Stimulated activated naive CD4-positive, alpha-beta T cell treated with Interleukin-2 at 50 U/mL for 16 hours (primary cell): Measurements from ENCODE around the gene ARAP2.

ENCODE experiments used
- DNase-seq: peaks from one replicate; lab custom pipeline; 2025; lab: John Stamatoyannopoulos, UW

Gene ARAP2

DNA sequence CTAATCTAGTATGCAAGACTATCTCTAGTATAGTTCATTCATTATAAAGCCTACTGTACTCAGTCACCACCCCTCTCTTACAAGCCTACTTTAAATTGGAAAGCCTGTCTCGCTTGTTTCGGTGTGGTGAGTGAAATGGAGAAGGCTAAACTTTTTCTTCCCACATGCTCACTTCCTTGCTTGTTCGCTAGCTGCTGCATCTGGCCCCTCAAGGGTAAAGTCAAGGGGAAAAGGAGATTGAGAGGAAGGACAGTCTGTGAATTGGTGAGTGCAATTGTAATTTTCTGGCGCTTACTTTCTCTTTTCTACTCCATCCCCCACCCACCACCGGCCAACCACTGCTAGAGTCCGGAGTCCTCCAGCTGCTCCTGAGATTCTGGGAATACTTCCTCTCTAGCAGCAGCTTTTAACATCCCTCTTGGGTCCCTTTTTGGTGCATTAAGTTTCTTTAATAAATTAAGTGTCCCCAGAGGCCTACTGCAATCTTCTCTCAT is 12.1 kb upstream of the ARAP2 start:
- DNase-seq = no peak

DNA sequence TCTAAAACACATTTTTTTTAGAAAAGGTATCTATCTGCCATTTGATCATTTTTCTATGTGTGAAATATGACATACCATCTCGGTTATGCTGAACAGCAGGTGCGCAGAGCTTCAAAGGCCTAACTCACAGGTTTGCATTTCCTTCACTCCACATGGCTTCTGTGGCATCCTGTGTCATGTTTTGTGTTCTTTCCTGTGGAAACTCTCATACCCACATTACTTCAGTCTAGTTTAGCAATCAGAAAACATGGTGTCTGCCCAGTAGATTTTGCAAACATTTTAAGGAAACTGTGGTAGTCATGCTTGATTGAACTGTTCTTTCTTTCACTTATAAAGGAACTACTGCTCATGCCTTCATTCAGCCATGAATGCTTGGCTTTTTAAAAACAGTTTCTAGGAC is 11.3 kb upstream of the ARAP2 start:
- DNase-seq = peak; percentile 45

DNA sequence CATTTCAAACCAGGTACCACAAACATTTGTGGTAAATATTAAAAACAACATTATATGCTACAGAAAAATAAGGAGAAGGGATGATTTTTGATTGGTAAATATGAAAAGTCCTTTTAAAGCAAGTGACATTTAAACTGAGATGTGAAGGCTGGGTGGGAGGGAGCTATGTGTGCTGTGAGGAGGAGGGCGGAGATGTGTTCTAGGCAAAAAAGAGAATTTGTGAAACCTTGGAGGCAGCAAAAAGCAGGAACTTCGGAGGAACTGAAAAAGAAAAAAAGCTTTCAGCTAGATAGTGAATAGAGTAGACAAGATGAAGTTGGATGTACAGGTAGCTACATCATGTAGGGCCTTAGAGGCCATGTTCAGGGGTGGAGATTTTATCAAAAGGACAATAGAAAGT is 10.1 kb upstream of the ARAP2 start:
- no peak for DNase-seq

DNA sequence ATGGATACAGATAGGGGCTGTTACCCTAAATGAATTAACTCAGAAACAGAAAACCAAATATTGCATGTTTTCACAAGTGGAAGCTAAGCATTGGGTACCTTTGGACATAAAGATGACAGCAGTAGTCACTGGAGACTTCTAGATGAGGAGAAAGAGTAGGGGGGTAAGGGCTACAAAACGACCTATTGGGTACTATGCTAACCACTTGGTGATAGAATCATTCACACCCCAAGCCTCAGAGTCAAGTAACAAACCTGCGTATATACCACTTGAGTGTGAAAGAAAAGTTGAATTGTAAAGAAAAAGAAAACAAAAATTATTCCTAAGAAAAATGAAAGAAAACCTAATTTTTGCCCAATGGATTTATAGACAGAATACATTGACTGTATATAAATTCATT is 7.7 kb upstream of the ARAP2 start:
- no peak for DNase-seq

DNA sequence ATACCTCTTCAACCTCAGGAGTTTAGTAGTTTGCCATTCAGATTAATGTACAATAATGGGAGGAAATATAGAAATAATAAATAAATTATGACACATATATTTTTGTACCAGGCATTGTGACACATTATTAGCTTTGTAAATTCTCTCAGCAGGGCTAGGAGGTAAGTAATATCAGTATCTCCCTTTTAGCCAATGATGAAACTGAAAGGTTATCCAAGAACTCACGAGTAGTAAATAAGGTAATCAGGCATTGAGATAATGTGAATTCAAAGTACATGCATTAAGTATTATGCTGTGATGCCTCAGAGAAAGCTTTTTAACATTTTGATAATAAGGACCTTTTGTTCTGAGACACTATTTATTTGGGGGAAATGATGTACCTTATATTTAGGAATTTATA is 5.3 kb upstream of the ARAP2 start:
- no peak for DNase-seq

DNA sequence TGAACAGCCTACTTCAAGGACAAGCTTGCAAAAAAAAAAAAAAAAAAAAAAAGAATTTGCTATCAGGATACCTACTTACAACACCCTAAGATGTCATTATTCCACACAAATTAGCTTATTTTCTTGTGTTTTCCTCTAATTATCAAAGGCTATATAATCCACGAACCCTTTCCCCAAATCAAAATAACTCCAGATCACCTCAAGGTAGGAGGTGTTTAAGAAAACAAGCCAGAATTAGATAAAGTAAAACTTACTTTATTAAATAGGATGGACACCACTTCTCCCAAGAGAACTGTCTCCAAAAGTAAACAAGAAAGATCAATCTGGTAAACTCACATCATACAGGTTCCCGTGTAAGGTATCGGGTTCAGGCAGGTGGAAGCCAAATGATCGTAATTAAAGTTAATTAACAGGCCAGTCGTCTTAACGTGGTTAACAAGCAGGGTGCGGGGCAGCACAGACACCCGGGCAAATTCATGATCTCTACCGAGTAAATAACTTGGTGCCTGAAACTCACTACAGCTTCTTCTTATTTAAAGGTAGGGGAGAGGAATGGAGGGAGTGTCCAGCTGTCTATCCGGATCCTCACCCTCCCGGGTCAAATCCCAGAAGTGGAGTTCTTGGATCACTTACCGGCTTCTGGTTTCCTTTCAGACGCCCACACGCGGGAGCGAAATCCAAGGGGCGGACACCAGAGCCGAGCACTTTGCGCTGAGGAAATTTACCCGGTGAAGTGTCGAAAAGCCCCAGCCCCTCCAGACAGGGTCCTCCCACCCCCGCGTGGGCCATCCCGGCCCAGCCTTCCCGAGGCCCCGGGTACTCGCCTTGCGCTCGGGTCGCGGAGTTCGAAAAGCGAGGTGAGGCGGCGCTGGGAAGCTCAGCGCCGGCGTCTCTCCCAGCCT is 708 bp downstream of the ARAP2 start:
- DNase-seq = peak; percentile 52

DNA sequence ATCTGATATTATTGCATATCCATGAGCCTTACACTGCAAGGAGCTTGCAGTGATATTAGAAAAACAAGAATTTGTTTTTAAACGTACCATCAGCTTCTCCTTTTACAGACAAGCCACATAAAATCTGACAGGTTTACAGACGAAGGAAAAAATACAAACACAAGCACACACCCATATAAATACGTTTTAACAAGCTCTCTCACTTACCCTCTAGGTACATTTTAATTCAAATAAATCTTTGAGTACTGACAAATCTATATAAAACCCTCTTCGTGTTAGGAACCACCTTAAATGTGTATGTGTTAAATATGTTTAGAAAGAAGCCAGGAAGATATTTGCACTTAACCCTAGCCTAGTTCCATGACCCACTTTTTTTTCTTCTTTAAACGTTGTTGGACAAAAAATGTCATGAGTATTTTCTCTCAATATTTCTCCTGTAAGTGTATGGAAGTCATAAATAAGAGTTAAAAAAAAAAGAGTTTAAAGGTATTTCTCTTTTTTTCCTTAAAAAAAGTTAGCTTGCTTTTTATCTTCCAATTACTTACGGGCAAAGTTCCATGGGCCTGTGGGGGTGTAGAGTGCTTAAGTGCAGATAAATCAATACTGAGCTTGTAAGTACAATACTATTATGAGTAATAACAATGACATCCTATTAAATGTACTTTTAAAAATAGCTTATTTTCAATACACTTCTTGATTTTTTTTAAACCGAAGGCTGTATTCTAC is 1.5 kb downstream of the ARAP2 start:
- no peak for DNase-seq

DNA sequence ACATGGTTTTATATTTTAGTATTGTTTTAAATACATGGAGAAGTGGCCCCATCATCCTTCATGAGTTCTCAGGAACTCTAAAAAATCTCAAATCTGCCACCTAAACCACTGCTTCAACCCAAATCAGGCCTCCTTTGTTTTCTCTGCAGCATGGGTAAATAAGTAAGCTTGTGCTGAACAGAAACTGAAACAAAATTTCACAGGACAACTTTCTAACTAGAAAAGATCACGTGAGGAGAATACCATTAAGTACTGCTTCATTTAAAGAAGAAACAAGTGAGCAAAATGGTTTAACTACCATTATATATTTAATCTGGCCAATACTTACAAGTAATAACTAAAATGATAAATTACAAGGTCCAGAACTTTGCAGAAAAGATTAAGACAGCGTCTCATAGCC is 2.5 kb downstream of the ARAP2 start:
- no peak for DNase-seq

DNA sequence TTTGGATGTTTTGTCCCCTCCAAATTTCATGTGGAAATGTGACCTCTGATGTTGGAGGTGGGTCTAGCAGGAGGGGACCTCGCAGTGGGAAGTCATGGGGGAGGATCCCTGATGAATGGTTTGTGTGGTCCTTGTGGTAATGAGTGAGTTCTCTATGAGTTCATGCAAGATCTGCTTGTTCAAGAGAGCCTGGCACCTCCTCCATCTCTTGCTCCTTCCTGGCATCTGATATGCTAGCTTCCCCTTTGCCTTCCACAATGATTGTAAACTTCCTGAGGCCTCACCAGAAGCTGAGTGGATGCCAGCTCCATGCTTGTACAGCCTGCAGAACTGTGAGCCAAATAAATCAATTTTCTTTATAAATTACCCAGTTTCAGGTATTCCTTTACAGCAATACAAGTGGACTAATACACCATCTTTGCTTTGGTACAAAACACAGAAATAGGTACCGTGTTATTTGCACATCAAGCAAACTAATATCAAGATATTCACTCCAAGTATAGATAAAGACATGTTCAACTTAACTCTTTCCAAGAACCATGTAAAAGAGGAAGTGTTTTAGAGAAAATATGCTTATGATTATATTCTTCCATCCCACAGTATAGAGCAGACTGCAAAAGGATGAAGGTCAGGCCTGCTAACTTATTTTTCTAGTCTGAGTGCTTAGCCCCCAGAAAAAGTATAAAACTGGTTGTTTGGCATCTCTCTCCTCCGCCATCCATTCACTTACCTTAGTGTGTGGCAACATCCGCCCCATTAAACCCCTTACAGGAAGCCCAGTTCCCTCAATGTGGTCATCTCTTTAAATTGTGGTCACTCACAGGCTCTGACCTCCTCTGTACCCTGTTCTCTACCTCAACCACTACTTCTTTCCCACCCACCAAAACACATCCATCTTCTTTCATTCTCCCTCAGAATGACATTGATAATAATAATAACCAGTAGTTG is 6.7 kb downstream of the ARAP2 start:
- DNase-seq = no peak

DNA sequence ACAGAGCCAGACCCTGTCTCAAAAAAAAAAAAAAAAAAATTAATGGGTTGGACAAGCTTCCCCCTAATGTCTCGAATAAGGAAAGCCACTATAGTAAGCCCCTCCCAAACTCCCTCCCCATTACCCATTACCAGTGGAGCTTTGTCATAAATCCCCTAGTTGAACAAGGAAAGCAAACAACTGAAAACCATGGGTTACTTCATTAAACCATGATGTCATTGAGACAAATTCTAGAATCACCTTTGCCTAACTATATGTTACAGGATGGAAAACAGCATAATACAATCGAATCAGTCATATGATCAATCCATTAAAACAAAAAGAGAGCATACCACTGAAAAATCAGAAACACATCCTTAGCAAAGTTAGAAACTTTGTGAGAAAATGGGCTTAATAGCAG is 8.2 kb downstream of the ARAP2 start:
- no peak for DNase-seq

DNA sequence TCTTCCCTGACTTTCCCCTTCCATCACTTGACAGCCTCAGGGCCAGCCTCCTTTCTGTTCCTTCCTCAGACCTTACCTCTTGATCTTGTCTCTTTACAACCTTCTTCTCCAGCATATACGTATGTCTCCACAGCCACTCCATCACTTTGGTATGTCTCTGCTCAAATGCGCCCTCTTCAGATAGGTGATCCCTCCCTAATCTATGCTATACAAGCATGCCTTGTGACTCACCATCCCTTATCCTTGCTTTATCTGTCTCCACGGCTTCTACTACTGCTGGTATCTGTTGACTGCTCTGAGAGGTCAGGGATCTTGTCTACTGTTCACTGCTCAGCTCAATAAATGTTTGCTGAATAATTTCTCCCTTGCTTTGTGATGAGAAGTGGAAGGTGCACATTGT is 9.0 kb downstream of the ARAP2 start:
- no peak for DNase-seq

DNA sequence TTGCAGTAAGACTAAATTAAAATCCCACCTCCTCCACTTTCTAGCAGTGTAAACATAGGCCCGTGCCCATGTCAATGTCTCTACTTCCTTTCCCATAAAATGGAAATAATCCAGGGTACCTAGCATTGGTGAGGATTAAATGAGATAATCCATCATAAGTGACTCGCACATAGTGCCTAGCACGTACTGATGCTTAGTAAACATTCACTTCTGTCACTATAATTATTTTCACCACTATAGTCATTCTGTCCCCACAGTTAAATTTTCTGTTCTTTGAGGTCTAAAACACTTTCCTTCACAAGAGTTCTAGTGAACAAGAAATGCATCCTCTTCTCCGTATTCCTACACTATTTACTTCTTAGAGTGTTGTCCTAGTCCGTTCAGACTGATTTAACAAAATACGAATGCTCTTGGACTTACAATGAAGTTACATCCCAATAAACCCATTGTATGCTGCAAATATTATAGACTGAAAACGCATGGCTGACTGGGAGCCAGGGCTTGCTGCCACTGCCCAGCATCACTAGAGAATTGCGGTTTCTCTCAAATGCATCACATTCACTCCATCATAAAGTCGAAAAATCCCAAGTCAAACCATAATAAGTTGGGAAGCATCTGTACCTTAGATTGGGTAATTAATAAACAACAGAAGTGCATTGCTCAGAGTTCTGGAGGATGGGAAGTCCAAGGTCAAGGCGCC is 10.6 kb downstream of the ARAP2 start:
- DNase-seq = no peak

DNA sequence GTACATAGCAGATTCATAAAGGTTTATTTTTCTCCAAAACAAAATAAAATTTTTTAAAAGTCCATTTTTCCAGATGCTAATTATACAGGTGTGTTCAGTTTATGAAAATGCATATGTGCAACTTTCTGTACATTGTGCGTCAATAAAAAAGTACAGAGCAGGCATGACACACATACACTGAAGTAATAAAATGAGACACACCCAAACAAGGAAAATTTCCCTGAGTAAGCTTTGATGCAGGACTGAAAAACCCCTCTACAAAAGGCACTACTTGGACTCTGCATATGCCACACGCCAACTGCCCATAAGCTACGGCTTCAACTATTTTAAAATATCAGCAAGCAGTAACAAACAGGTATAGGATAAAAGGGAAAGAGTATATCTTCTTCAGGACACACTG is 13.8 kb downstream of the ARAP2 start:
- DNase-seq = no peak

DNA sequence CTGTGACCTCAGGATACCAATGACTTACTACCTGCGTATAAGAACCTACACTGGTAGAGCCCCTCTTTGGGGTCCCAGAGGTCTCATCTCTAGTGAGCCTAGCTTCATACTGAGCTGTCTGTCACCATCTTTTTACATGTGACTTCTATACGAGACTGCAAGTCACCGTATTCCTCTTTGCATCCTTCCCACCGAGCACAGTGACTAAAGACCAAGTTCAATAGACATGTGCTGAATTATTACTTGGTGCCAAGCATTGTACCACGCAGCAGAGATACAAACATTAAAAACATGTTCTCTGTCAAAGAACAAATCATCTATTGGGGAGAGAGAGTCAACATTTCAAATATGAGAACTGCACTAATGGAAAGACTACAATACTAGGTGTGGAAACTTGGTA is 16.4 kb downstream of the ARAP2 start:
- no peak for DNase-seq

DNA sequence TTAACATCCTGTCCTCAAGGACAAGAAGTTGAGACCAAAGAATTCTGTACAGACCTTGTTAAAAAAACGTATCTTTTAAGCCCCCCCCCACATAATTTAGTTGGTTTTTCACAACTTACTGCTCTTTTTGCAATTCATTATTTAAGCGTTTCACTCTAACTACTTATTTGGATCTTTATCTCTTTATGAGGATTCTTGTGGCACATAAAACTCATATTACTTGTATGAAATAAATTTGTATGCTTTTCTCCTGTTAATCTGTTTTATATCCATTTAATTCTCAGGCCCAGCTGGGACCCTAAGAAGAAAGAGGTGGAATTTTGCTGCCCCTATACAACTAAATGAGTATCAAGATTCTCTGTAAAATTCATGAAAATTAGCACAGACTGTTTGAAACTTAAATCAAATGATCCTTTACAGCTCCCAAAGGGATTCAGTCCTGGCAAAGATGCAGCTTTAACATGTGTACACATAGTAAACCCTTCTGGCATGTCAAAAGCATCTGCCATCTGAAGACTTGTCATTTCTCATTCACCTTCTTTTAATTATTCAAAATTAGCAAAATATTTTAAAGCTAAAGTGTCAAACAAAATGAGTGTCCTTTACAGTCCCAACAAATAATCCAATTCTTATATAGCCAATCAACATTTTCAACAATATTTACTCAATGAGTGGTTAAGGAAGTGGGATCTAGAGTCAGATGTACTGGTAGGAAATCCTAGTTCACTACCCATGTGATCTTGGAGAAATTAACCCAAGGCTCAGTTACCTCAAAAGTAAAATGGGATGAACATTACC is 17.7 kb downstream of the ARAP2 start:
- no peak for DNase-seq

DNA sequence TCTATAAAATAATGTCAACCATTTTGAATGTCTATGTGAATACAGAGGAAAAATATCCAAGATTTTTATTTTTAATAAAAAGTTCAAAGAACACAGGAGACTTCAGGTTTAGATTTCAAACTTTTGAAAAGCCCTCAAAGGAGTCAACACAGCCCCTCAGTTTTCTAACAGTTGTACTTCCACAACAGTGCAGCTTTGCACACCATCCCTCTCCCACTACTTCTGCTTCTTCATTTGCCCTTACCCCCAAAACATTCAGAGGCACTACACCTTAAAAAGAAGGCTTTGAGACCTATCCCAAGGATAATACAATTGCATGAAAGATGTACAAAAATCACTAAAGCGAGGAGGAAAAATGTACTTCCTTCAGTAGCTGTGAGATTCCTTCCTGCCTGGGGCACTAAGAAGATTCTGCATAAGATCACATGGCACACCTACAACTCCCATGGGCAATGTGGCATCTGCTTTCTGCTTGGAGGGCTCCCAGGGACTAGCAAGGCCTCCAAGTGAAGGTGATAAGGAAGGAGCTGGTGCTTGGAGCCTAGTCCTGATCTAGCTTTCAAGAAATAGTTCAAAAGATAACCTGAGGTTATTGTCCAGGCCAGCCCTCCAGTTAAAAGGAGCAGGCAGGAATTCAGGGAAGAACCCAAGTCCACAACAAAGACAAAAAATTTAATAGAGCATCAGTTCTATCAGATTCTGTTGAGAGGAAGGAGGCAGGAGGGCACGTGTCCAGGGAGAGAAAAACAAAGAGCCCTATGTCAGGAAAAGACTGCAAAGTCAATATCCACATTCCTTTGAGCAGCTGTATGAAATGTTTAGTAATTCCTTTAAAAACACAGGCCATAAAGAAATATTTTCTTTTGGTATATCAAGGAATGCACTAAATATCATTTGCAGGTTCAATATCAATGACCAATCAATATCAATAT is 19.1 kb downstream of the ARAP2 start:
- no peak for DNase-seq

DNA sequence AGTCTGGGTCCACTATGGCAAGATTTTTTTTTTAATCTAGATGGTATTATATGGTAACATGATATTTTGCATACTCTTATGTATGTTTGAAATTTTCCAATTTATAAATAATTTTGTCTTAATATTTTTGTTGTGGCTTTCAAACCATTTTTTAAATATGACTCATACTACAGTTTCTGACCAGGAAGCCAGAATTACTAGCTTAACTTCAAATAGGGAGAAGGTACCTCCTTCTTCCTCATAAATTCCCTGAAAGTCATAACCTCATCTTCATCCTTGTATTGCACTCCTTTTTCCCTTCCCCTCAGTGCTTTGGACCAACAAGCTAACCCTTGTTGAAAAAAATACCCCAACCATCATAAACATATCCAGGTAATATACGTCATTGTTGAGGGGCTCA is 21.6 kb downstream of the ARAP2 start:
- no peak for DNase-seq

DNA sequence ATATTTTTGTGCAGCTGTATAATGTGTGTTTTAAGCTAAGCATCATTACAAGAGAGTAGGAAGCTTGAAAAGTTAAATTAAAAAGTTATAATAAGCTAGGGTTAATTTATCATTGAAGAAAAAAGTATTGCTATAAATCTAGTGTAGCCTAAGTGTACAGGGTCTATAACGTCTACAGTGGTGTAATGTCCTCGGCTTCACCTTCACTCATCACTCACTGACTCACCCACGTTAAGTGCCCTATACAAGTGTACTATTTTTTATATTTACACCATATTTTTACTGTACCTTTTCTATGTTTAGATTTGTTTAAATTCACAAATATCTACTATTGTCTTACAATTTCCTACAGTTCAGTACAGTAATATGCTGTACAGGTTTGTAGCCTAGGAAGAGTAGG is 23.5 kb downstream of the ARAP2 start:
- DNase-seq = no peak

DNA sequence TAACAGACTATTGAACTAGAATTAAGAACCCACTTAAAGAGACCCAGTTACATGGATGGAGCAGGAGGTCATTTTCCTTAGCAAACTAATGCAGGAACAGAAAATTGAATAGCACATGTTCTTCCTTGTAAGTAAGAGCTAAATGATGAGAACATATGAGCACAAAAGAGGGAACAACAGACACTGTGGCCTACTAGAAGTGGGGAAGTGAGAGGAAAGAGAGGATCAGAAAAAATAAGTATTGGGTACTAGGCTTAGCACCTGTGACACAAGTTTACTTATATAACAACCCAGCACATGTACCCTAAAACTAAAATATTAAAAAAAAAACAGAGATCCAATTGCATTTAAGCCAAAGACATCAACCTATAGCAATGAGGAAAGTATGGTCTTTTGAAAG is 26.2 kb downstream of the ARAP2 start:
- no peak for DNase-seq

DNA sequence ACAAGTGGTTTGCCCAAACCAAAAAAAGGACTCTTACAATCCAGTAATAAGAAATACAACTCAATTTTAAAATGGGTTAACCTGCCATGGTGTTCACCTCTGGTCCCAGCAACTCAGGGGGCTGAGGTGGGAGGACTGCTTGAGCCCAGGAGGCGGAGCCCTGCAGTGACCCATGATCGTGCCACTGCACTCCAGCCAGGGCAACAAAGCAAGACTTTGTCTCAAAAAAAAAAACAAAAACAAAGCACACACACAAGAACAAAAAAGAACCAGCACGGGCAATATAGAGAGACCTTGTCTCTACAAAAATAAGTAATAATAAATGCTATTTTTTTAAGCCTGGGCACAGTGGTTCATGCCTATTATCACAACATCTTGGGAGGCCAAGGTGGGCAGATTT is 28.7 kb downstream of the ARAP2 start:
- DNase-seq = no peak
